ENCODE results near the gene RAB27A. TPM values are rescaled to one million over a fixed set of nuclear protein-coding genes. Genes with fewer than 3 reads are reported as not detected.

The RAB27A gene
- total and polyA plus RNA-seq, 9 of the 15 experiments (the other 6 are each of a cell fraction or from before 2014, with no cell fraction given), result 31.5 to 171 (median 80.4) TPM

DNA sequence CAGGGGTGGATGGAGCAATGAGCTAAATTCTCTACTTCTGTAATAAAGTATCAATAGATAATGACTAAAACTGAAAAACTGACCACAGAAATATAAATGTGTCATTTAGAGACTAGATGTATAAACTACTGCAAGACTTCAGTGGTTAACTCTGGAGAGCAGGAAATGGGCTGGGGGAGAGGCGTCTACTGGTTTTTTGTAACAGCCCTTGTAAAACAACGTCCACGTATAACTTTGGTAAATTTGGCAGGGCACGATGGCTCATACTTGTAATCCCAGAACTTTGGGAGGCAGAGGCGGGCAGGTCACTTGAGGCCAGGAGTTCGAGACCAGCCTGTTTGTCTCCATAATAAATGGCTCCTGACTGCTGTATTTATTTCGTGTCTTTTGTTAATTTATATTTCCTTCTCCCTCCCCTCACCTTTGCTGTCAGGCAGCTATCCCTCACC, 12.5 kb downstream of the RAB27A start:
- Histone ChIP-seq H3K4me2 (ENCODE audit: insufficient read depth, low read length) (0 out of 2 replicates have a peak overlapping the region, but pooled peaks have one; percentile 23), H3K36me3 (ENCODE audit: control insufficient read depth, insufficient read depth, low read length) (peaks cover 26% of the 10 kb centered on the region), H3K27ac (ENCODE audit: extremely low read depth, low read depth, low read length) (peak overlapping the region; percentile 74), H3K79me2 (ENCODE audit: control insufficient read depth, insufficient read depth, low read length) (peaks cover 88% of the 10 kb centered on the region), H3K4me1 (replicated peaks in 1 of 2; ENCODE audit: control insufficient read depth in 2 of 2, insufficient read depth in 2 of 2, low read length in 2 of 2) (peaks cover 21 to 45% of the 10 kb centered on the region in 2 experiments), H3K9me1 (ENCODE audit: control insufficient read depth, insufficient read depth, low read length) (peaks cover 4% of the 10 kb centered on the region), H3K9me3 (replicated peaks; ENCODE audit: control insufficient read depth, insufficient read depth, low read depth, low read length) (no peaks in the 10 kb centered on the region), H4K20me1 (replicated peaks; ENCODE audit: control insufficient read depth, insufficient read depth, low read length) (no peaks in the 10 kb centered on the region), H3K9ac (ENCODE audit: insufficient read depth in 1 of 2, low read depth in 2 of 2, low read length in 2 of 2) (peak overlapping the region in 1 of 2 experiments; percentile 40; a peak in 2 of 4 replicates), H2AFZ (ENCODE audit: low read depth, low read length) (peak overlapping the region; percentile 19; the same call in 1 of the 2 replicates), H3K4me3 (no peak overlapping the region), H3K27me3 (ENCODE audit: control insufficient read depth in 2 of 2, insufficient read depth in 2 of 2, low read length in 2 of 2) (no peaks in the 10 kb centered on the region)
- 39% methylated on average over 7 of the region's 7 CpGs for WGBS (ENCODE audit: insufficient coverage, low coverage, missing lambda C conversion rate)
- POLR2A ChIA-PET, result interaction anchor here (0.6 to 3.4 kb wide), 3 partner anchors 7 to 24 kb away, joined by 3 to 14 read pairs (median 7); no protein-coding TSS in a partner anchor
- intact Hi-C loops (cut with micrococcal nuclease) (no loop called here), in situ Hi-C loops (cut with MboI) (no loop called here)
- CTCF ChIA-PET (ENCODE audit: low intra/inter-chr PET ratio), result no interaction called here
- BruUV-seq (replicated peaks), result no TSS peak
- DNase-seq (ENCODE audit: extremely low read depth in 1 of 4, low spot score in 3 of 4) (no peak), FAIRE-seq (no peak), ATAC-seq (no peak)
- TF ChIP-seq SLC30A9 (CRISPR knock-in tag; IDR thresholded peaks at IDR 0.05), result no peak
- 0 out of 2 replicates have a peak, but pooled peaks have one; percentile 22 for TF ChIP-seq ZNF175 (CRISPR knock-in tag; IDR thresholded peaks at IDR 0.05; ENCODE audit: low read depth)
- TF ChIP-seq PRPF4 (IDR thresholded peaks at IDR 0.05; ENCODE audit: insufficient read depth, low read depth, low read length, poor library complexity, severe bottlenecking), result no peak
- TF ChIP-seq FOSL1 (tag; conservative IDR thresholded peaks at IDR 0.05), result 0 out of 2 replicates have a peak, but pooled peaks have one; percentile 29
- peak; percentile 30; the same call in 1 of the 2 replicates for TF ChIP-seq ZNF589 (CRISPR knock-in tag; IDR thresholded peaks at IDR 0.05; ENCODE audit: low read depth)

DNA sequence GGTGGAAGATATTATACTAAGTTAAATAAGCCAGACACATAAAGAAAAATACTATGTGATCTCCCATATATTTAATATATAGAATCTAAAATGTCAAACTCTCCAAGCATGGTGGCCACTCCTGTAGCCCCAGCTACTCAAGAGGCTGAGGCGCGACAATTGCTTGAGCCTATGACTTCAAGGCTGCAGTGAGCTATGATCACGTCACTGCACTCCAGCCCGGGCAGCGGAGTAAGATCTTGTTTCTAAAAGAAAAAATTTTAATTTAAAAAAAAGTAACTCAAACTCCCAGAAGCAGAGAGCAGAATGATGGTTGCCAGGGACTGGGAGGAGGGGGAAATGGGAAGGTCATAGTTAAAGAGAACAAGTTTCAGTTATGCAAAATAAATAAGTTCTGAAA, 13.3 kb downstream of the RAB27A start:
- Histone ChIP-seq H3K9me1 (ENCODE audit: control insufficient read depth, insufficient read depth, low read length) (no peaks in the 10 kb centered on the region), H2AFZ (ENCODE audit: low read depth, low read length) (no peak overlapping the region)
- TF ChIP-seq RAD21 (CRISPR knock-in tag; conservative IDR thresholded peaks at IDR 0.05 in 1 of 2, IDR thresholded peaks at IDR 0.05 in 1 of 2) (no peak), STAT5A (IDR thresholded peaks at IDR 0.05; ENCODE audit: borderline replicate concordance, low read length) (no peak), CCNT2 (IDR thresholded peaks at IDR 0.05; ENCODE audit: borderline replicate concordance, extremely low read depth, insufficient read length, low read depth, low read length) (no peak), CHD1 (IDR thresholded peaks at IDR 0.05; ENCODE audit: low read length) (no peak), PHF21A (IDR thresholded peaks at IDR 0.05; ENCODE audit: borderline replicate concordance, low read depth) (no peak), PML (IDR thresholded peaks at IDR 0.05; ENCODE audit: low read length) (no peak), ASH1L (IDR thresholded peaks at IDR 0.05; ENCODE audit: borderline replicate concordance, low read depth, partially characterized antibody) (no peak), ZNF124 (CRISPR knock-in tag; IDR thresholded peaks at IDR 0.05) (no peak)
- TF ChIP-seq, protein P1, sequence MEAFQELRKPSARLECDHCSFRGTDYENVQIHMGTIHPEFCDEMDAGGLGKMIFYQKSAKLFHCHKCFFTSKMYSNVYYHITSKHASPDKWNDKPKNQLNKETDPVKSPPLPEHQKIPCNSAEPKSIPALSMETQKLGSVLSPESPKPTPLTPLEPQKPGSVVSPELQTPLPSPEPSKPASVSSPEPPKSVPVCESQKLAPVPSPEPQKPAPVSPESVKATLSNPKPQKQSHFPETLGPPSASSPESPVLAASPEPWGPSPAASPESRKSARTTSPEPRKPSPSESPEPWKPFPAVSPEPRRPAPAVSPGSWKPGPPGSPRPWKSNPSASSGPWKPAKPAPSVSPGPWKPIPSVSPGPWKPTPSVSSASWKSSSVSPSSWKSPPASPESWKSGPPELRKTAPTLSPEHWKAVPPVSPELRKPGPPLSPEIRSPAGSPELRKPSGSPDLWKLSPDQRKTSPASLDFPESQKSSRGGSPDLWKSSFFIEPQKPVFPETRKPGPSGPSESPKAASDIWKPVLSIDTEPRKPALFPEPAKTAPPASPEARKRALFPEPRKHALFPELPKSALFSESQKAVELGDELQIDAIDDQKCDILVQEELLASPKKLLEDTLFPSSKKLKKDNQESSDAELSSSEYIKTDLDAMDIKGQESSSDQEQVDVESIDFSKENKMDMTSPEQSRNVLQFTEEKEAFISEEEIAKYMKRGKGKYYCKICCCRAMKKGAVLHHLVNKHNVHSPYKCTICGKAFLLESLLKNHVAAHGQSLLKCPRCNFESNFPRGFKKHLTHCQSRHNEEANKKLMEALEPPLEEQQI (IDR thresholded peaks at IDR 0.05), result no peak

More for the DNA sequence above, 13.3 kb downstream of the RAB27A start:
- ATAC-seq (no peak), FAIRE-seq (no peak), DNase-seq (ENCODE audit: extremely low read depth in 1 of 4, low spot score in 3 of 4) (no peak)
- no peak overlapping the region for H3K4me3 ChIP-seq
- H3K27ac ChIP-seq (ENCODE audit: extremely low read depth, low read depth, low read length), result no peak overlapping the region
- H3K4me2 ChIP-seq (ENCODE audit: insufficient read depth, low read length), result no peak overlapping the region
- H3K27me3 ChIP-seq (ENCODE audit: control insufficient read depth in 2 of 2, insufficient read depth in 2 of 2, low read length in 2 of 2), result no peaks in the 10 kb centered on the region
- H3K9me3 ChIP-seq (replicated peaks; ENCODE audit: control insufficient read depth, insufficient read depth, low read depth, low read length), result no peaks in the 10 kb centered on the region
- H3K4me1 ChIP-seq (replicated peaks in 1 of 2; ENCODE audit: control insufficient read depth in 2 of 2, insufficient read depth in 2 of 2, low read length in 2 of 2), result peaks cover 19 to 38% of the 10 kb centered on the region in 2 experiments
- H3K79me2 ChIP-seq (ENCODE audit: control insufficient read depth, insufficient read depth, low read length), result peaks cover 87% of the 10 kb centered on the region
- CTCF ChIA-PET (ENCODE audit: low intra/inter-chr PET ratio), result no interaction called here
- H4K20me1 ChIP-seq (replicated peaks; ENCODE audit: control insufficient read depth, insufficient read depth, low read length), result no peaks in the 10 kb centered on the region
- H3K9ac ChIP-seq (ENCODE audit: insufficient read depth in 1 of 2, low read depth in 2 of 2, low read length in 2 of 2), result no peak overlapping the region
- no TSS peak for BruUV-seq (replicated peaks)
- H3K36me3 ChIP-seq (ENCODE audit: control insufficient read depth, insufficient read depth, low read length), result peaks cover 26% of the 10 kb centered on the region
- POLR2A ChIA-PET, result interaction anchor here (1.0 to 2.2 kb wide), 3 partner anchors 9 to 24 kb away, joined by 3 to 7 read pairs (median 4); no protein-coding TSS in a partner anchor
- intact Hi-C loops (cut with micrococcal nuclease) (no loop called here), in situ Hi-C loops (cut with MboI) (no loop called here)
- 94% methylated on average over 5 of the region's 5 CpGs for WGBS (ENCODE audit: insufficient coverage, low coverage, missing lambda C conversion rate)
